GM10266 (cell line): ENCODE results near the gene CCDC13.
A peak's percentile ranks its signal among the peaks of the same experiment; 100 is the strongest.
"Not testable (repeated sequence)": the region's sequence is repeated elsewhere in the genome, so short reads cannot be mapped to it uniquely, and the experiment has no call there.

ENCODE experiments used
- DNase-seq: peaks from one replicate; pipeline ENCODE4 v3.0.0; 2012; ENCODE audit errors: extremely low spot score
- TF ChIP-seq, protein P1 (sequence below): IDR thresholded peaks from 2 replicates; pipeline ENCODE4 v1.5.1; 2012; ENCODE audit warnings: mild to moderate bottlenecking, low read depth; ENCODE audit not compliant: control insufficient read depth, insufficient read depth; ENCODE audit errors: missing control alignments

CCDC13 gene

DNA sequence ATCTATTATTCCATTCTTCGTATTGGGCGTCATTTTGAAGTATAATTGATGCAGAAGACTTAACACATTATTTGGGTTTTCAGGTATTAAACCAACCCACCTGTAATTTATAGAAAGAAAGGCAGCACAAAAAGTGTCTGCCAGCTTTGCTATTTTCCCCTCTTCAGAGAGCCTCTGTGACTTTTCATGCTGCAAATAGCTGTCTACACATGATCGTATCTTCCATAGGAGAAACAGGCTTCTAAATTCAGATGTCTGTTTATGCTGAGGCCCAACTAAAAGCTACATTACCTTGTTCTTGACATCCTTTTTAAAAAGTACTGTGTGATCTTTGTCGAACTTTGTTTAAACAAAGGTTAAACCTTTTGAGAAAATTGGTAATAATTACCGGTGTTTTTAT is 41.2 kb upstream of the CCDC13 start:
- DNase-seq, result no peak
- TF ChIP-seq, protein P1, sequence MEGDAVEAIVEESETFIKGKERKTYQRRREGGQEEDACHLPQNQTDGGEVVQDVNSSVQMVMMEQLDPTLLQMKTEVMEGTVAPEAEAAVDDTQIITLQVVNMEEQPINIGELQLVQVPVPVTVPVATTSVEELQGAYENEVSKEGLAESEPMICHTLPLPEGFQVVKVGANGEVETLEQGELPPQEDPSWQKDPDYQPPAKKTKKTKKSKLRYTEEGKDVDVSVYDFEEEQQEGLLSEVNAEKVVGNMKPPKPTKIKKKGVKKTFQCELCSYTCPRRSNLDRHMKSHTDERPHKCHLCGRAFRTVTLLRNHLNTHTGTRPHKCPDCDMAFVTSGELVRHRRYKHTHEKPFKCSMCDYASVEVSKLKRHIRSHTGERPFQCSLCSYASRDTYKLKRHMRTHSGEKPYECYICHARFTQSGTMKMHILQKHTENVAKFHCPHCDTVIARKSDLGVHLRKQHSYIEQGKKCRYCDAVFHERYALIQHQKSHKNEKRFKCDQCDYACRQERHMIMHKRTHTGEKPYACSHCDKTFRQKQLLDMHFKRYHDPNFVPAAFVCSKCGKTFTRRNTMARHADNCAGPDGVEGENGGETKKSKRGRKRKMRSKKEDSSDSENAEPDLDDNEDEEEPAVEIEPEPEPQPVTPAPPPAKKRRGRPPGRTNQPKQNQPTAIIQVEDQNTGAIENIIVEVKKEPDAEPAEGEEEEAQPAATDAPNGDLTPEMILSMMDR, result no peak

DNA sequence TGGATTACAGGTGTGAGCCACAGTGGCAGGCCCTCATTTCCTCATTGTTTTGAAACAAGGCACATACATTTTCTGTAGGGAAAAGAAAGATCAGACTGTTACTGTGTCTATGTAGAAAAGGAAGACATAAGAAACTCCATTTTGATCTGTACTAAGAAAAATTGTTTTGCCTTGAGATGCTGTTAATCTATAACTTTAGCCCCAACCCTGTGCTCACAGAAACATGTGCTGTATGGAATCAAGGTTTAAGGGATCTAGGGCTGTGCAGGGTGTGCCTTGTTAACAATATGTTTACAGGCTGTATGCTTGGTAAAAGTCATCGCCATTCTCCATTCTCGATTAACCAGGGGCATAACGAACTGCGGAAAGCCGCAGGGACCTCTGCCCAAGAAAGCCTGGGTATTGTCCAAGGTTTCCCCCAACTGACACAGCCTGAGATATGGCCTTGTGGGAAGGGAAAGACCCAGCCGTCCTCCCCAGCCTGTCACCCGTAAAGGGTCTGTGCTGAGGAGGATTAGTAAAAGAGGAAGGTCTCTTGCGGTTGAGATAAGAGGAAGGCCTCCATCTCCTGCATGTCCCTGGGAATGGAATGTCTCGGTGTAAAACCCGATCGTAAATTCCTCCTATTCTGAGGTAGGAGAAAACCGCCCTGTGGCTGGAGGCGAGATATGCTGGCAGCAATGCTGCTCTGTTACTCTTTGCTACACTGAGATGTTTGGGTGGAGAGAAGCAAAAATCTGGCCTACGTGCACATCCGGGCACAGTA is 38.2 kb upstream of the CCDC13 start:
- not testable (repeated sequence) for DNase-seq

DNA sequence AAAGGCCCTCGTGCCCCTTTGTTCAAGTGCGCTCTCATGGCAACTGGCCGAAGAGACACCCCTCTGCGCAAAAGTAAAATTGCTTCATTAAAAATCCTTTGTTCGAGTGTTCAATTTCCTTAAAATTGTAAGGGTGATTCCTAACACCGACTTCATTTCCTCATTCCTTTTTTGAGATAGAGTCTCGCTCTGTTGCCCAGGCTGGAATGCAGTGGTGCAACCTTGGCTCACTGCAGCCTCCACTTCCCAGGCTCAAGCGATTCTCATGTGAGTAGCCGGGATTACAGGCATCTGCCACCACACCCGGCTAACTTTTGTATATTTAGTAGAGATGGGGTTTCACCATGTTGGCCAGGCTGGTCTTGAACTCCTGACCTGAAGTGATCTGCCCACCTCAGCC is 37.7 kb upstream of the CCDC13 start:
- not testable (repeated sequence) for DNase-seq

DNA sequence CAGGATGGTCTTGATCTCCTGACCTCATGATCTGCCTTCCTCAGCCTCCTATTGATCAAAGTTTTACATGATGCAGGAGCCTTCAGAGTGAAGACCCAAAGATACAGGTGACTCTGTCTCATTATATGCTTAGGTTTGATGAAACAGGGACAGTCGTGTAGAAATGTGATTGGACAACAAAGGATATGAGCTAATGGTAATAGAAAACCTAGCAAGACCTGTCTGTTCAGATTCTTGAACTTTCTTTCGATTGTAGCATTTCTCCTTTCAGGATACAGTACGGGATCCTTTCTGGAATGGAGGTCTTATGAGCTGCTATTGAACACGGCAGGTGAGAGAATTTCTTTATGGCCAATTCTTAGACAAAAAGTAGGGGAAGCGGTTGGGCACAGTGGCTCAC is 36.1 kb upstream of the CCDC13 start, which contains the start of gene ACKR2:
TSS of gene ACKR2 (plus strand) at position 244 of the 400 bp plus-strand sequence. CDS start 55,058 bp downstream, outside the sequence.
- TF ChIP-seq, protein P1, result no peak
- DNase-seq, result no peak

DNA sequence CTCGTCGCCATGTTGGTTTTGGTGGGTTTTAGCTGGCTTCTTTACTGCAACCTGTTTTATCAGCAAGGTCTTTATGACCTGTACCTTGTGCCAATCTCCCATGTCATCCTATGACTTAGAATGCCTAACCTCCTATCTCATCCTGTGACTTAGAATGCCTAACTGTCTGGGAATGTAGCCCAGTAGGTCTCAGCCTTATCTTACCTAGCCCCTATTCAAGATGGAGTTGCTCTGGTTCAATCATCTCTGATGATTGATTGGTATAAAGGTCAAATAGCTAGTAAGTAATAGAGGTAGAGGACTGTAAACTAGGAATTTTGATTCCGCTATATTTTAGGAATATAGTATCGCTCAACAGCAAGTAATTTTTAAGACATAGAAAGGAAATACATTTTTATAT is 34.9 kb upstream of the CCDC13 start:
- TF ChIP-seq, protein P1, result no peak

DNA sequence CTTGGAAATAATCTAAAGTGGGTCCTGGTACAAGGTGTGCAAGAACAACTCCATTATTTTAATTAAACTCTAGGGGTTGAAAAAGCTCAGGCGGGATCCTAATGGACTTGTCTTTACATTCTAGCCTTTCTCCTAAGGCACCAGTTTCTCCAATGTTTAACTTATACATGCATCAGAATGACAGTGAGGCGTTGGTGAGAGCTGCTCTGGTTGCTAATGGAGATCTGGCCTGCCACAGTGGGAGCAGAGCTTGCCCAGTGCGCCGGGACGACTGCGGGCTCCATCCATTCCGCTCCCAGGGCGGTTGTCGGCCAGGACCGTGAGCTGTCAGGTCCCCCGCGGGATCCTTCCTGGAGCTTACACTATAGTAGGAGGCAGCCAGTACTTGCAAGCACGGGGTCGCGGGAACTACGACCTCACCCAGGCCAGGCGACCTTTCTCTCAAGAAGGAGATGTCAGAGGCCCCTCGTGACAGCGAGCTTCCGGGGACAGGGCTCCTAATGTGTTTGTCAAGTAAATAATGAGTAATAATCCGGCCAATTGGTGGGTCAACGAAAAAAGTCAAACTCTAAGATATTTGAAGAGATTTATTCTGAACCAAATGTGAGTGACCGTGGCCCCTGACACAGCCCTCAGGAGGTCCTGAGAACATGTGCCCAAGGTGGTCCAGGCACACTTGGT is 32.2 kb upstream of the CCDC13 start:
- TF ChIP-seq, protein P1, result no peak
- DNase-seq, result no peak

More for the DNA sequence above, 34.9 kb upstream of the CCDC13 start:
- no peak for DNase-seq

DNA sequence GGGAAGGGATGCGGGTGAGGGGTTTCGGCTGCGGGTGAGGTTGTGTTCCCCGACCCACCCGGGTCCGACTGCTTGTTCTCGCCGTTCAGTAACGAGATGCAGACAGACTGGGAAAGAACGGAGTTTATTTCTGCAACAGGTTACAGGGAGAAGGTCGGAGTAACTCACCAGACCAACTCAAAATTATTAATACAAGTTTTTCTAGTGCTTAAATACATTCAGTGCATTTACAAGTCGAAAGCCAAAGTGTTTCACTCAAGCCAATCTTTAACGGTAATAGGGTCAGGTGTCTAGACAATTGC is 31.7 kb upstream of the CCDC13 start:
- no peak for DNase-seq
- TF ChIP-seq, protein P1, result no peak

DNA sequence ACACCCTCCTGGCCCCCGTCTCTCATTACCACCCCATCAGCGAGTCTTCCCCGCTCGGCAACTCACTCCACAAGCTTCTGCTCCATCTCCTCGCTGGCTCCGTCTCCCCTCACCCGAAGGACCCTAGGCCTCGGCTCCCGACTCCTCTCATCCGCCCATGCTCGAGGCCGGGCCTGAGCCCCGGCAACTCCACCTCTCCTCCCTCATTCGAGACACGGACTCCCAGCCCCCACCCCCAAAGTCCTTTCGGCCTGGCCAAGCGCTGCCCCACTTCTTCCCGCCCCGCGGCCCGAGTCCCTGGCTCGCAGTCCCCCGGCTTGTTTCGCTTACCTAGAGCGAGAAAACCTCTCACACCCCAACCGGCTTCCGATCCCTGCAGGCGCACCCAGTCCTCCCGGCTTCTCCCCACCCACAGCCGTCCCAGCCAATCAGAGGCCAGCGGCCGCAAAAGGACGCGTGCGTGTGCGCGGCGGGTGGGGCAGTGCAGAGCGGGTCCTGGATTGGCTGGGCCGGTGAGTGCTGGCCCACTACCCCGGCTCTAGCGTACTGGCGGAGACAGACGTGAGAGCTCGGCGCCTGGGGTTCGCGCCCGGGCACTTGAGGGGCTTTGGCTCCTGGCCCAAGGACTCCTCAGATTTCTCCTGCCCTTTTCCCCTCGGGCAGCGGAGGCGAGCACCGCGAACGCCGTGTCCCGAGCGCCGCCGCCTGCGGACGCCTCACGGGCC is 31.2 kb upstream of the CCDC13 start, which contains the start of gene HIGD1A:
TSS of gene HIGD1A (minus strand) at position 385 of the 725 bp plus-strand sequence. CDS start 10,237 bp downstream, outside the sequence.
- TF ChIP-seq, protein P1, result no peak
- DNase-seq, result peak; percentile 96
